ENCODE data around the gene QRFP.

Gene QRFP

GRCh38 chr9:130895481-130896232 lies 955 bp downstream of the QRFP start:
- TF ChIP-seq TEAD4 (IDR thresholded peaks at IDR 0.05) (no peak), CREB1 (IDR thresholded peaks at IDR 0.05; ENCODE audit: low read depth) (no peak), NFIC (IDR thresholded peaks at IDR 0.05) (no peak), EGR1 (IDR thresholded peaks at IDR 0.05) (no peak), TAF1 (IDR thresholded peaks at IDR 0.05; ENCODE audit: low read depth) (no peak)

DNA sequence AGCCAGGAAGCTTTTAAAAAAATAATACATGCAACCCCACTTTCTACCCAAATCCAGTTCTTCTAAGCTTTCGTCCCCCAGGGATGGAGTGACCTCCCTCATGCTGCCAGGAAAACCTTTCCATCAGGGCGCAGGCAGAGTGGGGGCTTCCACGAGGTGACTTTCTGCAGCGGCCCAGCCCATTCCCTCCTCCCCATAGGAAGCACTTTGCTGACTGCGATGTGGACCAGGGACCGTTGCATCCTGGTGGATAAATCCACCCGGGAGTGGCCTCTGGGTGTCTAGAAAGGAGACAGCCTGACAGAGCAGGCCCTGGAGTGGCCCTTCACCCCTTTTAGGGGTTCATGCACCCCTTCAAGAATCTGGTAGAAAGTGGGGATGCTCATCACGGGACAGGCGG lies 1.6 kb downstream of the QRFP start:
- no peak for TF ChIP-seq EP300 (IDR thresholded peaks at IDR 0.05; ENCODE audit: borderline replicate concordance)
- TF ChIP-seq FOXM1 (IDR thresholded peaks at IDR 0.05; ENCODE audit: borderline replicate concordance, low read depth) = no peak
- TF ChIP-seq ZBTB7A (IDR thresholded peaks at IDR 0.05; ENCODE audit: low read depth) = no peak
- no peak for TF ChIP-seq TAF1 (IDR thresholded peaks at IDR 0.05; ENCODE audit: low read depth)
- no peak for TF ChIP-seq TCF12 (IDR thresholded peaks at IDR 0.05; ENCODE audit: low read depth)
- TF ChIP-seq RAD21 (IDR thresholded peaks at IDR 0.05; ENCODE audit: low read depth) = no peak

- no peak for TF ChIP-seq NFIC (IDR thresholded peaks at IDR 0.05)
- TF ChIP-seq TCF12 (IDR thresholded peaks at IDR 0.05; ENCODE audit: low read depth) = no peak
- TF ChIP-seq, protein P1, sequence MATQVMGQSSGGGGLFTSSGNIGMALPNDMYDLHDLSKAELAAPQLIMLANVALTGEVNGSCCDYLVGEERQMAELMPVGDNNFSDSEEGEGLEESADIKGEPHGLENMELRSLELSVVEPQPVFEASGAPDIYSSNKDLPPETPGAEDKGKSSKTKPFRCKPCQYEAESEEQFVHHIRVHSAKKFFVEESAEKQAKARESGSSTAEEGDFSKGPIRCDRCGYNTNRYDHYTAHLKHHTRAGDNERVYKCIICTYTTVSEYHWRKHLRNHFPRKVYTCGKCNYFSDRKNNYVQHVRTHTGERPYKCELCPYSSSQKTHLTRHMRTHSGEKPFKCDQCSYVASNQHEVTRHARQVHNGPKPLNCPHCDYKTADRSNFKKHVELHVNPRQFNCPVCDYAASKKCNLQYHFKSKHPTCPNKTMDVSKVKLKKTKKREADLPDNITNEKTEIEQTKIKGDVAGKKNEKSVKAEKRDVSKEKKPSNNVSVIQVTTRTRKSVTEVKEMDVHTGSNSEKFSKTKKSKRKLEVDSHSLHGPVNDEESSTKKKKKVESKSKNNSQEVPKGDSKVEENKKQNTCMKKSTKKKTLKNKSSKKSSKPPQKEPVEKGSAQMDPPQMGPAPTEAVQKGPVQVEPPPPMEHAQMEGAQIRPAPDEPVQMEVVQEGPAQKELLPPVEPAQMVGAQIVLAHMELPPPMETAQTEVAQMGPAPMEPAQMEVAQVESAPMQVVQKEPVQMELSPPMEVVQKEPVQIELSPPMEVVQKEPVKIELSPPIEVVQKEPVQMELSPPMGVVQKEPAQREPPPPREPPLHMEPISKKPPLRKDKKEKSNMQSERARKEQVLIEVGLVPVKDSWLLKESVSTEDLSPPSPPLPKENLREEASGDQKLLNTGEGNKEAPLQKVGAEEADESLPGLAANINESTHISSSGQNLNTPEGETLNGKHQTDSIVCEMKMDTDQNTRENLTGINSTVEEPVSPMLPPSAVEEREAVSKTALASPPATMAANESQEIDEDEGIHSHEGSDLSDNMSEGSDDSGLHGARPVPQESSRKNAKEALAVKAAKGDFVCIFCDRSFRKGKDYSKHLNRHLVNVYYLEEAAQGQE (IDR thresholded peaks at IDR 0.05; ENCODE audit: low read depth) = no peak
- TF ChIP-seq ZBTB7A (IDR thresholded peaks at IDR 0.05; ENCODE audit: low read depth) = no peak
- no peak for TF ChIP-seq USF1 (IDR thresholded peaks at IDR 0.05)
- no peak for TF ChIP-seq CREB1 (IDR thresholded peaks at IDR 0.05; ENCODE audit: low read depth)
- no peak for TF ChIP-seq FOXM1 (IDR thresholded peaks at IDR 0.05; ENCODE audit: borderline replicate concordance, low read depth)
- TF ChIP-seq EP300 (IDR thresholded peaks at IDR 0.05; ENCODE audit: borderline replicate concordance) = no peak
- TF ChIP-seq YY1 (IDR thresholded peaks at IDR 0.05; ENCODE audit: low read depth) = no peak
- no peak for TF ChIP-seq CEBPB (IDR thresholded peaks at IDR 0.05)
- TF ChIP-seq TEAD4 (IDR thresholded peaks at IDR 0.05) = no peak
- TF ChIP-seq, protein P2, sequence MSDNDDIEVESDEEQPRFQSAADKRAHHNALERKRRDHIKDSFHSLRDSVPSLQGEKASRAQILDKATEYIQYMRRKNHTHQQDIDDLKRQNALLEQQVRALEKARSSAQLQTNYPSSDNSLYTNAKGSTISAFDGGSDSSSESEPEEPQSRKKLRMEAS (IDR thresholded peaks at IDR 0.05) = no peak
- no peak for TF ChIP-seq TAF1 (IDR thresholded peaks at IDR 0.05; ENCODE audit: low read depth)
- no peak for TF ChIP-seq RAD21 (IDR thresholded peaks at IDR 0.05; ENCODE audit: low read depth)
- TF ChIP-seq EGR1 (IDR thresholded peaks at IDR 0.05) = no peak
These were observed 2.1 kb downstream of the QRFP start for GRCh38 chr9:130894546-130894945.

DNA sequence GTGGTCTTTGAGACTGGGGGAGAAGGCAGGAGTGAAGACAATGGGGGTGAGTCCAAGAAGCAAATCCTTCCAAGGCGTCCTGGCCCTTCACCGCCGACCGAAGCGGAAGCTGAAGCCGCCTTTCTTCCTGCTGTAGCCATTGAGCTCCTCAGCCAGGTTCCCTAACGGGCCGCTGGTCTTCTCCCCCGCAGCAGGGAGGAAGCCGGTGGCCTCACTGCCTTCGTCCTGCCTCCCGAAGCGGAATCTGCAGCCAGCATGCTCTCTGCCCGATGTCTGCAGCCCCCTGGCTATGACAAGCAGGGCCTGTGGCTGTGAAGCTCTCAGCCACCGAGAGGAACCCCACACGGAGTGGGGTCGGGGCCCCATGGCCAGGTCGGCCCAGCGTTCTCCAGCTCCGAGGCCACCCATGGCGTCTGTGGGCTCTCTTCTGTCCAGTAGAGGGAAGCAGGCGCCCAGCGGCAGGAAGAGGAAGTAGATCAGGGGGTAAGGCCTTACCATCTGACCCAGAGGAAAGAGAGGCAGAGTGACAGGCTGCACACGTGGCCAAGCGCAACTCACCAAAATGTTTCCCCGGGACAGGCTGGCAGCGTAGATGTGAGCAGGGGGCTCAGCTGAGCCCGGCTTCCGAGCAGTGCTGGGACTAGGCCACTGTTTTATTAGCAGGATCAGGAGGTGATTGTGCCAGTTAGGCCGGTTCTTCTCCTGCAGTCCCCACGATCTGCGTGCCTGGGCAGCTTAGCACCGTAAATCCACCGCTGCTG lies 3.1 kb downstream of the QRFP start:
- TF ChIP-seq RAD21 (IDR thresholded peaks at IDR 0.05; ENCODE audit: low read depth) (peak; percentile 17; the same call in 1 of the 2 replicates), CEBPB (IDR thresholded peaks at IDR 0.05) (no peak)

DNA sequence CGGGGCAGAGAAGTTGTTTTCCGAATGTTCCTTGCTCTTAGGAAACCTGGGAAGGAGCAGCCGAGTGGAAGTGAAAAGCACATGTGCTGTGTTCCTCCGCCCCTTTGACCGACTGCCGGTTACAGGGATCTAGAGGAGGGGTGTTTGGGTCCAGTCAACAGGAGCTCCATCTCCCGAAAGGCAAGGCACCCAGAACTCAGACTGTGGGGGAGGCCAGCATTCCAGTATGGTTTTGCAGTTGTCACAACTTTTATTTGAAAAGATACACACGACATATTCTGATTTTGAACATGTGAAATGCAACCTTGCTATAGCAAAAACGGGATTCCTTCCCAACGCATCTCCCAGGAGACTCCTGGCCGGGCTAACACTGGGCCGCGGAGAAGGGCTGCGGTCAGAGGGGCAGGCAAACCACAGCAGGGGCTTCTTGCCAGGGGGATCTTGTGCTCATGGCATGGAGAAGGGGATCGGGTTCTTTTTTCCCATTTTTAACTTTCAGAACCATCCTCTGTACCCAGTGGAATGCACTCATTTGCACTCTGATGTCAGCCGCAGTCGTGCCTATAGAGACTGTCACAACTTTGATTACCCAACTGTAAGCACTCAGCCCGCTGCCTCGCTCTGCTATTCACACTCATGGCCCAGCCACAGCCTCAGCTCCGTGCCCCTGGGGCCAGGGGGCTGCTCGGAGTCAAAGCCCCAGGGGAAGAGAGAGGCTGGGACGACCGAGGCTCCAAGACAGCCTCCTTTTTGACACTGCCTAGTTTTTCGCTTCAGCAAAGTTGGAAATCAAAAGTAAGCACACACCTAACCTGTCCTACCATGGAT lies 3.9 kb downstream of the QRFP start:
- TF ChIP-seq TAF1 (IDR thresholded peaks at IDR 0.05; ENCODE audit: low read depth) (no peak), CEBPB (IDR thresholded peaks at IDR 0.05) (no peak), USF1 (IDR thresholded peaks at IDR 0.05) (no peak), CREB1 (IDR thresholded peaks at IDR 0.05; ENCODE audit: low read depth) (no peak), TCF12 (IDR thresholded peaks at IDR 0.05; ENCODE audit: low read depth) (no peak), FOXM1 (IDR thresholded peaks at IDR 0.05; ENCODE audit: borderline replicate concordance, low read depth) (no peak), EP300 (IDR thresholded peaks at IDR 0.05; ENCODE audit: borderline replicate concordance) (no peak), TEAD4 (IDR thresholded peaks at IDR 0.05) (no peak), RAD21 (IDR thresholded peaks at IDR 0.05; ENCODE audit: low read depth) (no peak), EGR1 (IDR thresholded peaks at IDR 0.05) (no peak), ZBTB7A (IDR thresholded peaks at IDR 0.05; ENCODE audit: low read depth) (no peak), NFIC (IDR thresholded peaks at IDR 0.05) (no peak), YY1 (IDR thresholded peaks at IDR 0.05; ENCODE audit: low read depth) (no peak)
- TF ChIP-seq, protein P2 (IDR thresholded peaks at IDR 0.05) = no peak
- TF ChIP-seq, protein P1 (IDR thresholded peaks at IDR 0.05; ENCODE audit: low read depth) = no peak
